Measurements from ENCODE around the gene CALCOCO1. TPM values are rescaled to one million over a fixed set of nuclear protein-coding genes. Genes with fewer than 3 reads are reported as not detected.

Gene CALCOCO1
- total RNA-seq, 1 experiment from 2014 or later, result 24.3 TPM

- DNase-seq (ENCODE audit: low spot score), result no peak
Observed at GRCh38 chr12:53664191-53664590, 63.1 kb downstream of the CALCOCO1 start.

- no peak for DNase-seq (ENCODE audit: low spot score)
Observed at GRCh38 chr12:53660041-53660440, 67.2 kb downstream of the CALCOCO1 start.

- no peak for DNase-seq (ENCODE audit: low spot score)
Observed at GRCh38 chr12:53659571-53659981, 67.7 kb downstream of the CALCOCO1 start.

GRCh38 chr12:53659011-53659551 is 68.2 kb downstream of the CALCOCO1 start:
- peak; percentile 93 for DNase-seq (ENCODE audit: low spot score)

Other genes with a start within 250 kb of the CALCOCO1 start
- gene MAP3K12, start 228.0 kb downstream of the CALCOCO1 start, total RNA-seq (2014; rRNA removed; shearing (Covaris generic)), result 9.1 and 14.3 TPM in 2 replicates
- gene TARBP2, start 226.2 kb downstream of the CALCOCO1 start, total RNA-seq (2014; rRNA removed; shearing (Covaris generic)), result 46.4 and 47.0 TPM in 2 replicates
- gene NPFF, start 220.0 kb downstream of the CALCOCO1 start, total RNA-seq (2014; rRNA removed; shearing (Covaris generic)), result not detected in 2 replicates
- 6.1 and 12.4 TPM in 2 replicates for gene ATF7, start 101.1 kb downstream of the CALCOCO1 start, total RNA-seq (2014; rRNA removed; shearing (Covaris generic))
- 391 and 444 TPM in 2 replicates for gene ATP5MC2, start 51.4 kb downstream of the CALCOCO1 start, total RNA-seq (2014; rRNA removed; shearing (Covaris generic))
- gene CISTR, start 24.5 kb upstream of the CALCOCO1 start, total RNA-seq (2014; rRNA removed; shearing (Covaris generic)), result not detected in 2 replicates
- gene HOXC13, start 211.4 kb upstream of the CALCOCO1 start, total RNA-seq (2014; rRNA removed; shearing (Covaris generic)), result 2.0 and 4.4 TPM in 2 replicates
- not detected in 2 replicates for gene HOXC12, start 227.5 kb upstream of the CALCOCO1 start, total RNA-seq (2014; rRNA removed; shearing (Covaris generic))
- 0.21 and 1.1 TPM in 2 replicates for gene HOXC11, start 245.7 kb upstream of the CALCOCO1 start, total RNA-seq (2014; rRNA removed; shearing (Covaris generic))
- gene HOTAIR, start 247.5 kb upstream of the CALCOCO1 start, total RNA-seq (2014; rRNA removed; shearing (Covaris generic)), result 1.6 and 2.7 TPM in 2 replicates